HL-60 (cell line): ENCODE results near the gene CHERP.

Experiments
- CTCF ChIP-seq: IDR thresholded peaks from one replicate; pipeline ENCODE4 v1.5.1; 2011; ENCODE audit warnings: low read length, control low read depth, inconsistent platforms; ENCODE audit not compliant: insufficient read depth
- GABPA ChIP-seq: IDR thresholded peaks from 2 replicates; pipeline ENCODE4 v1.6.1; 2012; ENCODE audit warnings: low read depth
- POLR2AphosphoS5 ChIP-seq: IDR thresholded peaks from 2 replicates; pipeline ENCODE4 v1.6.1; 2012; ENCODE audit warnings: low read depth
- SPI1 ChIP-seq: IDR thresholded peaks from 2 replicates; pipeline ENCODE4 v1.6.1; 2012; ENCODE audit warnings: low read depth, mild to moderate bottlenecking, borderline replicate concordance
- TF ChIP-seq, protein P1 (sequence below): IDR thresholded peaks from 2 replicates; pipeline ENCODE4 v1.6.1; 2012; ENCODE audit warnings: low read depth; ENCODE audit not compliant: insufficient replicate concordance

GRCh38 chr19:16541526-16542044 is 652 bp downstream of the CHERP start:
- TF ChIP-seq CTCF (no peak), GABPA (no peak), POLR2AphosphoS5 (no peak), SPI1 (peak; percentile 24; the same call in 1 of the 2 replicates)
- TF ChIP-seq, protein P1, sequence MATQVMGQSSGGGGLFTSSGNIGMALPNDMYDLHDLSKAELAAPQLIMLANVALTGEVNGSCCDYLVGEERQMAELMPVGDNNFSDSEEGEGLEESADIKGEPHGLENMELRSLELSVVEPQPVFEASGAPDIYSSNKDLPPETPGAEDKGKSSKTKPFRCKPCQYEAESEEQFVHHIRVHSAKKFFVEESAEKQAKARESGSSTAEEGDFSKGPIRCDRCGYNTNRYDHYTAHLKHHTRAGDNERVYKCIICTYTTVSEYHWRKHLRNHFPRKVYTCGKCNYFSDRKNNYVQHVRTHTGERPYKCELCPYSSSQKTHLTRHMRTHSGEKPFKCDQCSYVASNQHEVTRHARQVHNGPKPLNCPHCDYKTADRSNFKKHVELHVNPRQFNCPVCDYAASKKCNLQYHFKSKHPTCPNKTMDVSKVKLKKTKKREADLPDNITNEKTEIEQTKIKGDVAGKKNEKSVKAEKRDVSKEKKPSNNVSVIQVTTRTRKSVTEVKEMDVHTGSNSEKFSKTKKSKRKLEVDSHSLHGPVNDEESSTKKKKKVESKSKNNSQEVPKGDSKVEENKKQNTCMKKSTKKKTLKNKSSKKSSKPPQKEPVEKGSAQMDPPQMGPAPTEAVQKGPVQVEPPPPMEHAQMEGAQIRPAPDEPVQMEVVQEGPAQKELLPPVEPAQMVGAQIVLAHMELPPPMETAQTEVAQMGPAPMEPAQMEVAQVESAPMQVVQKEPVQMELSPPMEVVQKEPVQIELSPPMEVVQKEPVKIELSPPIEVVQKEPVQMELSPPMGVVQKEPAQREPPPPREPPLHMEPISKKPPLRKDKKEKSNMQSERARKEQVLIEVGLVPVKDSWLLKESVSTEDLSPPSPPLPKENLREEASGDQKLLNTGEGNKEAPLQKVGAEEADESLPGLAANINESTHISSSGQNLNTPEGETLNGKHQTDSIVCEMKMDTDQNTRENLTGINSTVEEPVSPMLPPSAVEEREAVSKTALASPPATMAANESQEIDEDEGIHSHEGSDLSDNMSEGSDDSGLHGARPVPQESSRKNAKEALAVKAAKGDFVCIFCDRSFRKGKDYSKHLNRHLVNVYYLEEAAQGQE = no peak
